ACHN (cell line): Measurements from ENCODE around the gene CYP26B1.

Experiments used
- DNase-seq: peaks from one replicate; pipeline ENCODE4 v3.0.0-alpha.2; 2015
- in situ Hi-C: cut with HindIII; loops from 2 replicates; pipeline ENCODE4 v1.10.0; 2017; ENCODE audit warnings: low sequenced_read_pairs, low pct_ligation_motif_present, low pct_unique_long_range_greater_than_20kb

The CYP26B1 gene

DNA sequence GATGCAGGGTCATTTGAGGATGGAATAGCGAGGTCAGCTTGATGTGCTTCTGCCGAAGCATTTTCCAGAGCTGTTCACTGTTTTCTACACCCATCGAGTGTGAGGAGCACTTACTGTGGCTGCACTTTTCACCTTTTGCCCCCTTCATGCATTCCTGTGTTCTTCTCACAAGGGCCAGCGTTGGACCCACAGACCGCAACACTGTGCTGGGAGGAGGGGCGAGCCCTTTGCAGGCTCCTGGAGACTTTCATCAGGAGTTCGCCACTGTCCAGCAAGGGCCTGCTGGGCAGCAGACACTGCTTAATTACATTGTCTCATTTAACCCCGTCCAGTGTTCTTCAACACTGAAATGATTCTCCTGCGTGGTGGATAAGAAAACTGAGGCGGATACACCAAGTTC is 29.9 kb downstream of the CYP26B1 start:
- in situ Hi-C loops, result no loop called here
- DNase-seq, result no peak

DNA sequence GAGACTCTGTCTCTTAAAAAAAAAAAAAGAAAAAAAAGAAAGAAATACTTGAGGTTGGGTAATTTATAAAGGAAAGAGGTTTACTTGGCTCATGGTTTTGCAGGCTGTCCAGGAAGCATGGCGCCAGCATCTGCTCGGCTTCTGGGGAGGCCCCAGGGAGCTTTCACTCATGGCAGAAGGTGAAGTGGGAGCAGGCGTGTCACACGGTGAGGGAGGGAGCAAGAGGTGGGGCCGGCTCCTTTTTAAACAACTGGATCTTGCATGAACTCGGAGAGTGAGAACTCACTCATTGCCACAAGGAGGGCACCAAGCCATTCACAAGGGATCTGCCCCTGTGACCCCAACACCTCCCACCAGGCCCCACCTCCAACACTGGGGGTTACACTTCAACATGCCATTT is 30.6 kb downstream of the CYP26B1 start:
- in situ Hi-C loops, result no loop called here
- no peak for DNase-seq

DNA sequence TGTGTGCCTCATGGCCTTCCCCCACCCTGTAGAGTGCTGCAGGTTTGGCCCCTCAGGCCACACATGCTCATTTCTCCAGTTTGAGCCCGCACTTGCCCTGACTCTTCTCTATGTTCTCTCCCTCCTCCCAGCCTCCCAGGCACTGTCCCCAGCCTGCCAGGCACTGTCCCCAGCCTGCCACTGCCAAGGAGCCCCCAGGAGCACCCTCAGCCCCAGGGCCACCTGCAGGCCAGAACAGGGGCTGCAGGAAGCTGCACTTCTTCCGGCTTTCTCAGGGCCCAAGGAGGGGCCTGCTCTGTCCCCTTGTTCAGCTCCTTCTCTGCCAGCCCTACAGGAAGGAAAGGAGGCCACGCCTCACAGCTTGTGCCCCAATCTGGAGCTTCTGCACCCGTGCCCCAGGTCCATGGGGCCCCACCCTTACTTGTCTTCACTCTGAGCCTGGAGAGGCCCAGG is 31.6 kb downstream of the CYP26B1 start:
- DNase-seq, result peak; percentile 53
- in situ Hi-C loops, result no loop called here

DNA sequence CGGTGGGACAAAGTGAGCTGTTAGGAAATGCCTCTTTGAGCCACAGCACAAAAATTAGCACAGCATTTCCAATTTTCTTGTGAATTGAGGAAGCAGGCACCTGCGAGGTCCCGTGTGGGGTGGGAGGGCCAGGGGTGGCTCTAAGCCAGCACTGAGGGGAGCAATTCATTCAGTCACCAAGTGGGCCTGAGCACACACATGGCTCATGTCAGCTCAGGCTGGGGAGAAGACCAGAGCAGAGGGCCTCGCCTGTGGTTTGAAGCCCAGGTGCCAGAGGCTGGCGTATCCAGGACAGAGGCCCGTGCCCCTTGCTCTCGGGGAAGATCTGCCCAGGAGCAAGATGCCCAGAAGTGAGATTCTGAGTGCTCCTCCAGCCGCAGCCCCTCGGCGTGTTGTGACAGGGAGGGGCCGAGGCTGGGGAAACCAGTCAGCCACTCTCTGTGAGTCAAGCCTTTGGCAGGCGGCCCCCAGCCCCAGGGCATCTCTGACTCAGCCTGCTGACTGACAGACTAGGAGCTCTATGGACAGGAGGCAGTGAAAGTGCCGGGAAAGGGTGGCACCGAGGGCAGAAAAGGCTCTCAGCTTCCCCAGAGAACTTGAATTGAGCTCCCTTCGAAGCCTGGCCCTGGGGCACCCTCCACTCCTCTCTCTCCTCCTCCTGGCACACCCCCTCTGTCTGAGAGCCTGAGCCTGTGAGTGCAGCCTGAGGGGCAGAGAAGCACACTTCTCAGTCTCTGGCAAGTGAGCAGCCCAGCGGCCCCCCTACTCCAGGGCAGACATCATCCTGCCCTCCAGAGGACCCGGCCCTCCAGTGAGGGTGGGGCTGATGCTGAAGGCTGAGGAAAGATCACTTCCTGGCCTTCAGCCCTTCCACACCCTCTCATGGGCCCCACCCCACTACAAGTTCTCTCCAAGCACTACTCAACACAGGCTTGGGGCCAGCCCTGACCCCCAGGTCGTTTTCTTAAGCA is 32.3 kb downstream of the CYP26B1 start:
- DNase-seq, result peak; percentile 91
- in situ Hi-C loops, result no loop called here

DNA sequence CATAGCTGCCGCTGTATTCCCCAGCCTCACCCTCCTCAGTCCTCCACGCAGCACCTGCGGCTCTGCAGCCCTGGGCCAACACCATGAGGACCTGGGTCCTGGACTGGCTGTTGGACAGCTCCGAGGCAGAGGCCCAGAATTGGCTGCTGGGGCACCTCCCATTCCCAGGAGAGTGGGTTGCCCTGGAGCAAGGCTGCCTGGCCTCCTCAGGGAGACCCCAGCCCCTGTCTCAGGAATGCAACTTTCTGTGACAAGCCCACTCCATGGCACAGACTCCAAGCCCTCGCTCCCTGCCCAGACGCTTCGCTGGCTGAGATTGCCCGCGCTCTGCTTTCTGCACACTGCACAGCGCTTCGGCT is 33.0 kb downstream of the CYP26B1 start:
- in situ Hi-C loops, result no loop called here
- peak; percentile 10 for DNase-seq

DNA sequence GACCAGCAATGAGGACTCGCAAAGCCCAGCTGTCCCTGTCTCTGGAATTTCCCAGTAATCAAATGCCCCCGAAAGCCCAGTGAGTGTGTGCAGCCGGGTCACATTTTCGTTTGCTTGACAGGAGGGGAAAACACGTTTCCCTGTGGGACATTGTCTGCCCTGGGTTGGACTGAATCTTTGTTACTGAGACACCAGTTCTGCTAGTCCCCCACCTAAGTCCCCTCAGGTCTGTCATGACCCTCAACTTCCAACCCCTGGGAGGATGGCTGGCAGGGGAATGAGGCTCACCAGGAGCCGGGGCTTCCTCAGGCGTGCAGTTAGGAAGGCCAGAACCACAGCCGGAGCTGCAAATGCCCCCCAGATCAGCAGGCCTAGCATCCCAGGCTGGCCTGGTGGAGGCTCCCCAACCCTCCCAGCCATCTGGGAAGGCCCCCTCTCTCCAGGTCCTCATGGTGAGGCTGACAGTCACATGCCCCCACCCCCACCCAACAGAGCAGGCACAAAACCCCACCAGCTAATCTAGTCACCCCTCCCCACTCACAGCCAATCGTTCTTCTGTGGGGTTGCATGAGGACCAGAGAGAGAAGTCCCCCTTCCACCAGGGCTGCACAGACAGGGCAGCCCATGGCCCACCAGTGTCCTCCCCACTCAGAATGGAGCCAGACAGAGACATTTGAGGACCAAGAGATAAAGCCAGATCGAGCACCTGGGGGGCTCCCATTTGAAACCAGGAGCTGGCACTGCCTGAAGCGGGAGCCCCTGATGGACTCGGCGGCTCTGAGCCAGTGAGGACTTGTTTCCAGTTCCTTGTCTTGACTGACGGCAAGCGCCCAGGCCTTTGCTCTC is 33.6 kb downstream of the CYP26B1 start:
- in situ Hi-C loops, result no loop called here
- no peak for DNase-seq

DNA sequence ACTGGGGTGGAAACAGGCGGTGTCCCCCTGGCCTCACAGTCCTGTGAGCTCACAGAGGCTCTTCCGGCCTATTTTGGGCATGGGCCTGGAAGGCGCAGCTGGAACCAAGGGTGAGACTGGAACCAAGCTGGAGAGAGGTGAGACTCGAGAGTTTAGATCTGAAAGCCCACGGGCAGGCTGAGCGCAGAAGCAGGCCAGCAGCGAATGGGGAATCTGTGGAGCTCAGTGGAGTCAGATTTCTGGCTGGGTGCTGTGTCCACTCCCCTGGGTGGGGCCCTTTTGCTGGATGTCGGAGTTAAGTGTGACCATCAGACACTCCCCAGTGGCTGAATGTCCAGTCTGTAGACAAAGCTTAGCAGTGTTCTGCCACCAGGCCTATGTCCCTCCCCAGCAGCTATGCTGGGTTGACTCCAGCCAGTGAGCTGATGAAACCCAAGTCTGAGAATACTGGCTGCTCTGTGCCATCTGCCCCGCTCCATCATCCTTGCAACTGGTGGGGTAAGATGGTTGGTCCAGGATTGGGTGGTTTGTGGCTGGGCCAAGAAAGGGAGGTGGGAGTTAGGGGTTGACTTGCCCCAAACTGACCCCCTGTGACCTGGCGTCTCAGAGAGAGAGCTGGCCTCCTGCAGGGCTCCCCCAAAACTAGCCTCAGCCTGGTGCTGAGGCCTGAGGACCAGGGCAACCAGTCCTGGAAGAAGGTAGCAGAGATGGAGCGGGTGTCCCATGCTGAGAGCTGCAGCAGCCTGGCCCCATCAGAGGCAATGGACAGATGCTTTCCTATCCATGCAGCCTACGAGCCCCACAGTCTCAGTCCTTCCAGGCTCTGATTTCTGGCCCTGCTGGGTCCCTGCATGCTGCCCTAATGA is 34.4 kb downstream of the CYP26B1 start:
- in situ Hi-C loops, result no loop called here
- no peak for DNase-seq

DNA sequence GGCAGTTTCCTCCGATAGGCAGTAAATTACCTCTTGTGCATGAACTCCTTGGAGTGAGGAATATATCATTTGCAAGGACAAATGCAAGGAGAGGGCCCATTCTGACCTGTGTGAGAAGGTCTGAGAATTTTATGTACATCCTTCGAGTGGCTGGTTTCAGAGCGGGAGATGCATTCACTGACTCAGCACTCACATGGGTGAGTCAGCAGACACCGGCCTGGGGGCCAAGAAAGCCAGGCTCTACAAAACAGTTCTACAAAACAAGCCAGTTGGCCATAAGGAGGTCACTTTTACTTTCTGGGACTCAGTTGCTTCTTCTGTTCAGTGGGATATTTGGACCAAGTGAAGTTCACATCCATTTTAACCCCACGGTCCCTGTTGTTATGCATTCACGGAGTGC is 35.3 kb downstream of the CYP26B1 start:
- DNase-seq, result peak; percentile 33
- in situ Hi-C loops, result no loop called here

DNA sequence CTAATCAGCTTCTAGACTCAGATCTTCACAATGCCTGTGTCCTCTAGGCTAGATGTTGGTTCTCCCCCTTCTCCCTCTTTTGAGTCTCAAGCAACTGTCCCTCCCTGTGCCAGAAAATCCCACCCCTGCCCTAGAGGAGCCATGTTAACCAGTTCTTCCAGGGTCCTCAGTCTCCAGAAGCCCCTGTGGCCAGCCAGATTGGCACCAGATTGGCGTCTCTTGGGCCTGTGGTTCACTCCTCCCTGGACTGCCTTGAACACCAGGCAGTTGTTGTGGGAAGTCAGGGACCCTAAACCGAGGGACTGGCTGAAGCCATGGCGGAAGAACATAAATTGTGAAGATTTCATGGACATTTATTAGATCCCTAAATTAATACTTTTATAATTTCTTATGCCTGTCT is 36.6 kb downstream of the CYP26B1 start:
- in situ Hi-C loops, result no loop called here
- DNase-seq, result no peak

DNA sequence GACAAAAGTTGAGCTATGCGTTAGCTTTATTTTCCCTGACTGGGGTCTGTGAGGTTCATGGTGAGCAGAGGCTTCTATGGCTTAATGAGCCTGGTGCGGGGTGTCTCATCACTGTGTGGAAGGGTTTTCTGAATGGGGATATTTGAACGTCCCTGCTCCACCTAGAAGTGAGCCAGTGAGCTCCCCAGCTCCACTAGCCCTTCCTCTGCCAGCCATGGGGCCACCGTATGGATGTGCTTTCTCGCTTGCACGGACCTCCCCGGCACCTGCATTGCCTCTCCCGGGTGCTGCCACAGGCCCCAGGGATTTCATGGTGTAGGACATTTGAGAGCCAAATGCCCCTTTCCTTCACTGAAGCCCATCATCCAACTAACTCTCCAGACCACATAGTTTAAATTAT is 37.8 kb downstream of the CYP26B1 start:
- in situ Hi-C loops, result no loop called here
- no peak for DNase-seq

DNA sequence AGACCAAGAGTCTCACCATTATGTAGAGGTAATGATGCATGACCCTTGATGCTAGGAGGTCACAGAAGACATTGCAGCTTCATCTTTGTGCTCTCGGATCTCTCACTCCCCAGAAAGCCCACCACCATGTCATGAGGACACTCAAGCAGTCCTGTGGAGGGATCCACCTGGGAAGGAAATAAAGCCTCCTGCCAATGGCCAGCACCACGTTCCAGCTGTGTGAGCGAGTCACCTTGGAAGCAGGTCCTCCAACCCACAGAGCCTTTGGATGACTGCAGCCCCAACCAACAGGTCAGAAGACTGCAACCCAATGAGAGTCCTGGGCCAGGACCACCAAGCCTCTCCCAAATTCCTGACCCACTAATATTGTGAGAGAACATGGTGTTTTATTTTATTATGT is 38.4 kb downstream of the CYP26B1 start:
- no peak for DNase-seq
- in situ Hi-C loops, result no loop called here

DNA sequence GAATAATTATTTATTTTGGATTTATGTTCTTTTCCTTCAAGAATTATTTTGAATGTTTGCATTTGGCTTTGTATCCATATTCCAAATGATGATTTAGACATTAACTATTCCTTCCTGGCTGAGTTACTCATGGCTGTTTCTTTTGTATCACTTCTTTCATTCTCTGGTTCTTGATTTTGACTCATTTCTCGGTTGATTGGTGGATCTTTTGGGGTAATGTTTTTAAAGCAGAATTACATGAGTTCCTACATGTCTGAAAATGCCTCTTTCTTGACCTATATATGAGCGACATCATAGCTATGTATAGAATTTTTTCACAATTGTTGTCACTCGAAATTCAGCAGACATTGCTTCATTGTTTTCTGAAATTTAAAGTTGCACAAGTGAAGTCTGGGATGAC is 39.5 kb downstream of the CYP26B1 start:
- no peak for DNase-seq
- in situ Hi-C loops, result no loop called here

DNA sequence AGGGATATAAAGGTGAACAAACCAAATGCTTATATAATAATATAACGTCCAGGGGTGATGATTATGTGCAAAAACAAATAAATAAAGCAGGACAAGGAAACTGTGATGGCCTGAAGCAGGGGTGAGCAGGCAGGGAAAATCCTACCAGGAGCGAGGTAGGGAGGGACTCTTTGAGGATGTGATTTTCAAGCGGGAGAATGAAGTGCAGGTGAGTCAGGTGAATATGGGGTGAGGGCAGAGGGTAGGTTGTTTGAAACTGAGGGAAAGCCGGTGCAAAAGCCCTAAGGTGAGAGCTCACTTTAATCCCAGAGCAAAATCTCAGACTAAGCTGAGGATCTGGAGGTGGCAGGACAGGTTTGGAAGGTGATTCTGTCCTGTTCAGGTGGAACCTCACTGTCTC is 40.7 kb downstream of the CYP26B1 start:
- in situ Hi-C loops, result no loop called here
- DNase-seq, result no peak

DNA sequence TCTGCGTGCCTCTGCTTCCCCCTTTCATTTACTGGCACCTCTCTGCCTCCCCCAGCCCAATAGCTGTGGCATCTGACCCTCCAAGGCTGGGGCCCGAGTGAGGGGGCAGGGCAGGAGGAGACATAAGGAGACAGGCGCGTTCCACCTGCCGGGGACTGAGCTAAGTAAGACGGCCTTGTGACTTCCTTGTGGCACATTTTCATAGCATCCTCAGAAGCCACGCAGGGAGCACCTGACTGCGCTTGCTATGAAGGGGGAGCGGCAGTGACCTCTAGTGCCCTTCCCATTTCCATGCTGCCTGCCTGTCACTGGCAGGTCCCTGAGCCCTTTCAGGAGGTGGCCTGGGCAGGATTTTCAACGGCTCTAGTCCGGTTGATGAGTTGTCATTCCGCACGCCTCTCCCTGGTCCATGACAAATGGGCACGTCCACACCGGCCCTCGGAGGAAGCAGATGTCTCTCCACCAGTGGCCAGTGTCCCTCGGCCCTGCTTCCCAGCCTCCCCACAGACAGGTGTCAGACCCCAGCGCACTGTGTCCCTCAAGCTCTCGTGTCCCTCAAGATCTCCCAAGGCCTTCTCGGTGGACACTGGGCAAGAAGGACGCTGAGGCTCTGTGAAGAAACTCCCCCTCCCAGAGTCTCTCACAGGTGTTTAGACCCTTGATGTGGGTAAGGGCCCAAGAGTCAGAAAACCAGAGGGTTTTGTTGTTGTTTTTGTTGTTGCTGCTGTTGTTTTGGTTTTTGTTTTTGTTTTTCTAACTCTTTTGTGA is 42.7 kb downstream of the CYP26B1 start:
- in situ Hi-C loops, result no loop called here

DNA sequence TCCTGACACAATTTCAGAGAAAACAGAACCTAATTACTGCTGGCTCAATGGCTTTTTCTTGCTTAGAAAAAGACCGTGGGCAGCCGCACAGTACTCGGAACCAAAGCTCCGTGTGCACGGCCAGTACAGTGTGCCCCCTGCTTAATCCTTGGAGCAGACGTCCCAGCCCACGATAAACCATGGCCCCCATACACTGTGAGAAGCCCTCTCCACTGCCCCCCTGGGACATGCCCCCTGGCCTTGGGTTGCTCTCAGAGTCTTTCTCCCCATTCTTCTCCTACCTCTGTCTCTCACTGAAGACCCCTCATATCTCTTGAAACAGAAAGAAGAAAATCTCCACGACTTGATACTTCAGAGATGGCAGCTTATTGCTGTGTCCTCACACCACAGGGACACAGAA is 44.0 kb downstream of the CYP26B1 start:
- no peak for DNase-seq

More for the DNA sequence above, 42.7 kb downstream of the CYP26B1 start:
- DNase-seq, result no peak

DNA sequence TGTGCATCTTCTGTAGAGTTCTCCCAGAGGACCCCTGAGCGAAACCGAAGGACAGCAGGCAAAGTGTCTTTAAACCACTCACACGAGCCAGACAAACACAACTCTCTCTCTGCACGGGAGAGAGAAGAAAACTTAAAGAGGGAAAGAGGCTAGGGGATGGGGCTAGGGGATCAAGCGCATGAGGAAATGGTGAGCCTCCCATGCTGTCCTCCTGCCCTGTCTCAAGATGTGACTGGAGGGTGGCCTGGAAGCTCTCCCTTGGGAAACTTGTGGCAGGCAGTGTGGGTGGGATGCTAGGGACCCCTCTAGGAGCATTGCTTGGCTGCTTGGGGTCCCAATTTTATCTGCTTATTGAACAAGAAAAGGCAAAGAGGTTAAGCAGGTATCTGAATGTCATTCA is 44.5 kb downstream of the CYP26B1 start:
- in situ Hi-C loops, result no loop called here

More for the DNA sequence above, 44.0 kb downstream of the CYP26B1 start:
- in situ Hi-C loops, result no loop called here

DNA sequence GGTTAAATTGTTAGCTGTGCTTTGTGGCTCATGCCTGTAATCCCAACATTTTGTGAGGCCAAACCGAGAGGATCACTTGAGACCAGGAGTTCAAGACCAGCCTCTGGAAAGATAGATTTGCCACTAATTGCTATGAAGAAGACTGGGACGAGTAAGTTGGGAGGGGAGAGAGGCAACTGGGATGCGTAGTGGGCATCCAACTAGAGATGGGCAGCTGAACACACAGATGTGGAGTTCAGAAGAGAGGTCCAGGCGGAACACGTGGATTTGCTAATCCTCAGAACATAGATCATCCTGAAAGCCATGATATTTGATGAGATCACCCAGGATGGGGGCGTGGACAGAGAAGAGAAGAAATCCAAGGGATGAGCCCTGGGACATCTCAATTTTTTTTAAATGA is 48.7 kb downstream of the CYP26B1 start:
- in situ Hi-C loops, result no loop called here
- no peak for DNase-seq

More for the DNA sequence above, 44.5 kb downstream of the CYP26B1 start:
- no peak for DNase-seq

DNA sequence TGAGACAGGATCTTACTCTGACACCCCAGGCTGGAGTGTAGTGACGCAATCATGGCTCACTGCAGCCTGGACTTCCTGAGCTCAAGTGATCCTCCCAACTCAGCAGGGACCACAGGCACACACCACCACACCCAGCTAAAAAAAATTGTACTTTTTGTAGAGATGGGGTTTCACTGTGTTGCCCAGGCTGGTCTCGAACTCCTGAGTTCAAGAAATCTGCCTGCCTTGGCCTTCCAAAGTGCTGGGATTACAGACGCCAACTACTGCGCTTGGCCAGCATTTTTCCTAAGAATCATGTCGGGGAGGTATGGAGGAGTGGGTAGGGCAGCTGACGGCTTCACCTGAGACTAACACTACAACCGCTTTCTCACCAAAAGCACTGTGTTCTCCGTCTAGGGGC is 50.4 kb downstream of the CYP26B1 start:
- no peak for DNase-seq
- in situ Hi-C loops, result no loop called here
